ENCODE data around the gene KCNIP1. TPM values are rescaled to one million over a fixed set of nuclear protein-coding genes. Genes with fewer than 3 reads are reported as not detected.

KCNIP1 gene
- total and polyA plus RNA-seq, 2 of the 13 experiments (the other 11 are each of a cell fraction or from before 2014, with no cell fraction given): not detected

DNA sequence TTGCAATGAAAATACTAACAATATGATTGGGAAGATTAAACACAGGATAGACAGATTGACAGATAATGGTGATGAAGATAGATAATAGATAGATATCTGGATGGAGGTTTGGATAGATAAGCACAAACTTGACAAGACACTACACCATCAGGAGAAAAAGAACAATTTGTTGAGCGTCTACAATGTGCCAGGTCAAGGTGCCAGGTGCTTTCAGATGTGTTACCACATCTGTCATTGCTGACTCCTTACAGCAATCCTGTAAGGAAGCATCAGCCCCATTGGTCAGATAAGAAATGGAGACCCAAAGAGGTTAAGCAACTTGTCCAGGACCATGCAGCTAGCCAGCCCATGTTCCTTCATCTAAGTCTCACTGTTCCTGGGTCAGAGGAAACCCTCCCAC is 278.1 kb downstream of the KCNIP1 start:
- no TSS peak for BruUV-seq (replicated peaks)
- Histone ChIP-seq H3K79me2 (ENCODE audit: insufficient read depth, low read length) (no peaks in the 10 kb centered on the region), H3K27me3 (ENCODE audit: control insufficient read depth in 1 of 2, insufficient read depth in 2 of 2, low read length in 2 of 2) (0 out of 5 replicates have a peak, but pooled peaks cover 0 to 5% of the 10 kb centered on the region in 2 experiments), H3K4me2 (ENCODE audit: low read depth, low read length) (no peak overlapping the region), H4K20me1 (ENCODE audit: insufficient read depth, low read length) (no peaks in the 10 kb centered on the region), H3K27ac (ENCODE audit: extremely low read length, insufficient read depth, low read length) (no peak overlapping the region), H3K4me1 (ENCODE audit: insufficient read depth, low read length) (no peaks in the 10 kb centered on the region), H3K4me3 (replicated peaks in 1 of 3; ENCODE audit: insufficient read depth in 1 of 3, low read depth in 2 of 3, low read length in 3 of 3) (no peak overlapping the region), H2AFZ (ENCODE audit: low read length) (no peak overlapping the region), H3K9me3 (ENCODE audit: low read length) (no peaks in the 10 kb centered on the region), H3K9ac (ENCODE audit: insufficient read depth, low read depth, low read length) (no peak overlapping the region), H3K36me3 (replicated peaks in 1 of 2; ENCODE audit: control insufficient read depth in 1 of 2, insufficient read depth in 2 of 2, low read length in 2 of 2) (no peaks in the 10 kb centered on the region)
- ChIA-PET POLR2A (no interaction called here), CTCF (ENCODE audit: low intra/inter-chr PET ratio, low total read pairs) (no interaction called here)
- no peak for DNase-seq (ENCODE audit: low spot score)
- in situ Hi-C loops (cut with HindIII; ENCODE audit: extremely low pct_ligation_motif_present, low pct_unique_long_range_greater_than_20kb) (no loop called here), intact Hi-C loops (cut with micrococcal nuclease; ENCODE audit: unreplicated experiment) (no loop called here)
- no peak for FAIRE-seq
- ATAC-seq: no peak
- no peak for TF ChIP-seq ZSCAN22 (CRISPR knock-in tag; IDR thresholded peaks at IDR 0.05)
- TF ChIP-seq, protein P1, sequence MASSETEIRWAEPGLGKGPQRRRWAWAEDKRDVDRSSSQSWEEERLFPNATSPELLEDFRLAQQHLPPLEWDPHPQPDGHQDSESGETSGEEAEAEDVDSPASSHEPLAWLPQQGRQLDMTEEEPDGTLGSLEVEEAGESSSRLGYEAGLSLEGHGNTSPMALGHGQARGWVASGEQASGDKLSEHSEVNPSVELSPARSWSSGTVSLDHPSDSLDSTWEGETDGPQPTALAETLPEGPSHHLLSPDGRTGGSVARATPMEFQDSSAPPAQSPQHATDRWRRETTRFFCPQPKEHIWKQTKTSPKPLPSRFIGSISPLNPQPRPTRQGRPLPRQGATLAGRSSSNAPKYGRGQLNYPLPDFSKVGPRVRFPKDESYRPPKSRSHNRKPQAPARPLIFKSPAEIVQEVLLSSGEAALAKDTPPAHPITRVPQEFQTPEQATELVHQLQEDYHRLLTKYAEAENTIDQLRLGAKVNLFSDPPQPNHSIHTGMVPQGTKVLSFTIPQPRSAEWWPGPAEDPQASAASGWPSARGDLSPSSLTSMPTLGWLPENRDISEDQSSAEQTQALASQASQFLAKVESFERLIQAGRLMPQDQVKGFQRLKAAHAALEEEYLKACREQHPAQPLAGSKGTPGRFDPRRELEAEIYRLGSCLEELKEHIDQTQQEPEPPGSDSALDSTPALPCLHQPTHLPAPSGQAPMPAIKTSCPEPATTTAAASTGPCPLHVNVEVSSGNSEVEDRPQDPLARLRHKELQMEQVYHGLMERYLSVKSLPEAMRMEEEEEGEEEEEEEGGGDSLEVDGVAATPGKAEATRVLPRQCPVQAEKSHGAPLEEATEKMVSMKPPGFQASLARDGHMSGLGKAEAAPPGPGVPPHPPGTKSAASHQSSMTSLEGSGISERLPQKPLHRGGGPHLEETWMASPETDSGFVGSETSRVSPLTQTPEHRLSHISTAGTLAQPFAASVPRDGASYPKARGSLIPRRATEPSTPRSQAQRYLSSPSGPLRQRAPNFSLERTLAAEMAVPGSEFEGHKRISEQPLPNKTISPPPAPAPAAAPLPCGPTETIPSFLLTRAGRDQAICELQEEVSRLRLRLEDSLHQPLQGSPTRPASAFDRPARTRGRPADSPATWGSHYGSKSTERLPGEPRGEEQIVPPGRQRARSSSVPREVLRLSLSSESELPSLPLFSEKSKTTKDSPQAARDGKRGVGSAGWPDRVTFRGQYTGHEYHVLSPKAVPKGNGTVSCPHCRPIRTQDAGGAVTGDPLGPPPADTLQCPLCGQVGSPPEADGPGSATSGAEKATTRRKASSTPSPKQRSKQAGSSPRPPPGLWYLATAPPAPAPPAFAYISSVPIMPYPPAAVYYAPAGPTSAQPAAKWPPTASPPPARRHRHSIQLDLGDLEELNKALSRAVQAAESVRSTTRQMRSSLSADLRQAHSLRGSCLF (CRISPR knock-in tag; IDR thresholded peaks at IDR 0.05; ENCODE audit: borderline replicate concordance): no peak
- TF ChIP-seq ZNF234 (CRISPR knock-in tag; conservative IDR thresholded peaks at IDR 0.05): no peak
- no peak for TF ChIP-seq NFATC3 (CRISPR knock-in tag; IDR thresholded peaks at IDR 0.05)
- TF ChIP-seq IRF1 (CRISPR knock-in tag; IDR thresholded peaks at IDR 0.05; ENCODE audit: low read depth): no peak
- TF ChIP-seq ZNF83 (CRISPR knock-in tag; IDR thresholded peaks at IDR 0.05; ENCODE audit: borderline replicate concordance): no peak
- 0% methylated on average over 1 of the region's 1 CpG for WGBS (ENCODE audit: low lambda C conversion rate)

Data from HepG2 (cell line).